H9 (cell line): ENCODE results near the gene CLEC16A. TPM values are rescaled to one million over a fixed set of nuclear protein-coding genes. Genes with fewer than 3 reads are reported as not detected.

ENCODE experiments used
- DNase-seq: peaks from one replicate; pipeline ENCODE4 v3.0.0-alpha.2; 2017
- H2AFZ ChIP-seq: one replicate; pipeline ENCODE4 v1.6.1; 2013; ENCODE audit warnings: mild to moderate bottlenecking, low read length, control low read depth, moderate library complexity
- H2AK5ac ChIP-seq: 2 replicates; pipeline ENCODE4 v1.6.1; 2013; ENCODE audit warnings: low read length, control low read depth, mixed read lengths; ENCODE audit not compliant: insufficient read length
- H2BK120ac ChIP-seq: one replicate; pipeline ENCODE4 v1.6.1; 2013; ENCODE audit warnings: low read depth, mild to moderate bottlenecking, low read length, control low read depth, inconsistent platforms; ENCODE audit not compliant: poor library complexity, severe bottlenecking
- H2BK12ac ChIP-seq: 2 replicates; pipeline ENCODE4 v1.6.1; 2013; ENCODE audit warnings: low read length, control low read depth, mixed read lengths, low read depth; ENCODE audit not compliant: insufficient read length
- H2BK15ac ChIP-seq: 2 replicates; pipeline ENCODE4 v1.6.1; 2013; ENCODE audit warnings: low read depth, low read length, control low read depth
- H2BK20ac ChIP-seq: one replicate; pipeline ENCODE4 v1.6.1; 2013; ENCODE audit warnings: low read depth, mild to moderate bottlenecking, low read length, control low read depth, inconsistent platforms; ENCODE audit not compliant: poor library complexity, severe bottlenecking
- H2BK5ac ChIP-seq: 2 replicates; pipeline ENCODE4 v1.6.1; 2013; ENCODE audit warnings: low read length, control low read depth, mixed read lengths; ENCODE audit not compliant: insufficient read length
- H3K14ac ChIP-seq: 2 replicates; pipeline ENCODE4 v1.6.1; 2013; ENCODE audit warnings: low read length, control low read depth; ENCODE audit not compliant: insufficient read depth
- H3K18ac ChIP-seq: 2 replicates; pipeline ENCODE4 v1.6.1; 2013; ENCODE audit warnings: low read depth, mild to moderate bottlenecking, mixed read lengths, low read length, control low read depth; ENCODE audit not compliant: insufficient read length
- H3K23ac ChIP-seq: 2 replicates; pipeline ENCODE4 v1.6.1; 2013; ENCODE audit warnings: low read length, control low read depth, mixed read lengths, low read depth; ENCODE audit not compliant: insufficient read length
- H3K23me2 ChIP-seq: 2 replicates; pipeline ENCODE4 v1.6.1; 2013; ENCODE audit warnings: low read depth, mild to moderate bottlenecking, mixed read lengths, low read length, control low read depth; ENCODE audit not compliant: insufficient read length, poor library complexity, severe bottlenecking
- H3K27ac ChIP-seq: 2 replicates; pipeline ENCODE4 v1.5.1; 2013; ENCODE audit warnings: low read length, control low read depth, mixed read lengths, low read depth; ENCODE audit not compliant: insufficient read length
- H3K27me3 ChIP-seq: 2 replicates; pipeline ENCODE4 v1.6.1; 2013; ENCODE audit warnings: low read length, control low read depth, inconsistent platforms; ENCODE audit not compliant: insufficient read depth
- H3K4ac ChIP-seq: 2 replicates; pipeline ENCODE4 v1.6.1; 2013; ENCODE audit warnings: low read depth, mild to moderate bottlenecking, control low read depth, inconsistent platforms, low read length, moderate library complexity
- H3K4me1 ChIP-seq: 2 replicates; pipeline ENCODE4 v1.6.1; 2013; ENCODE audit warnings: low read length, control low read depth, inconsistent platforms; ENCODE audit not compliant: insufficient read depth
- H3K4me2 ChIP-seq: 2 replicates; pipeline ENCODE4 v1.6.1; 2013; ENCODE audit warnings: low read length, control low read depth, mixed read lengths; ENCODE audit not compliant: insufficient read length, insufficient read depth
- H3K56ac ChIP-seq: 2 replicates; pipeline ENCODE4 v1.6.1; 2013; ENCODE audit warnings: low read depth, mild to moderate bottlenecking, mixed read lengths, low read length, control low read depth; ENCODE audit not compliant: insufficient read length
- H3K79me1 ChIP-seq: 2 replicates; pipeline ENCODE4 v1.6.1; 2013; ENCODE audit warnings: low read depth, mild to moderate bottlenecking, moderate library complexity, low read length, control low read depth, inconsistent platforms; ENCODE audit not compliant: insufficient read depth, poor library complexity, severe bottlenecking
- H3K79me2 ChIP-seq: 2 replicates; pipeline ENCODE4 v1.6.1; 2013; ENCODE audit warnings: low read length, control low read depth, inconsistent platforms; ENCODE audit not compliant: insufficient read depth
- H3K9ac ChIP-seq: 2 replicates; pipeline ENCODE4 v1.6.1; 2013; ENCODE audit warnings: low read length, control low read depth, mixed read lengths; ENCODE audit not compliant: insufficient read length; ENCODE audit errors: extremely low read depth
- H3K9me3 ChIP-seq: one replicate; pipeline ENCODE4 v1.6.1; 2013; ENCODE audit warnings: low read depth, low read length, inconsistent platforms; ENCODE audit not compliant: control insufficient read depth
- H3T11ph ChIP-seq: one replicate; pipeline ENCODE4 v1.6.1; 2013; ENCODE audit warnings: mild to moderate bottlenecking, low read length, control low read depth, inconsistent platforms
- H4K20me1 ChIP-seq: one replicate; pipeline ENCODE4 v1.6.1; 2013; ENCODE audit not compliant: control insufficient read depth, insufficient read length, insufficient read depth
- H4K5ac ChIP-seq: 2 replicates; pipeline ENCODE4 v1.6.1; 2013; ENCODE audit warnings: low read depth, mild to moderate bottlenecking, mixed read lengths, low read length, control low read depth; ENCODE audit not compliant: insufficient read length
- H4K8ac ChIP-seq: replicated peaks from 2 replicates; pipeline ENCODE4 v1.6.1; 2013; ENCODE audit warnings: low read length, control low read depth, mixed read lengths, low read depth; ENCODE audit not compliant: insufficient read length
- H4K91ac ChIP-seq: 2 replicates; pipeline ENCODE4 v1.6.1; 2013; ENCODE audit warnings: low read depth, mild to moderate bottlenecking, moderate library complexity, mixed read lengths, low read length, control low read depth; ENCODE audit not compliant: insufficient read length
- H3K27ac Mint-ChIP-seq, 3 experiments: 2 replicates in 2 of 3; 3 replicates in 1 of 3; pipeline ENCODE4 v1.8.0; 2020 to 2021; ENCODE audit warnings: mixed read lengths in 3 of 3, mild to moderate bottlenecking in 1 of 3, moderate library complexity in 1 of 3
- H3K27me3 Mint-ChIP-seq: 2 replicates; pipeline ENCODE4 v1.8.0; 2021; ENCODE audit warnings: low read depth, mild to moderate bottlenecking, moderate library complexity, mixed read lengths
- H3K36me3 Mint-ChIP-seq, 3 experiments: 2 replicates in 2 of 3; 3 replicates in 1 of 3; pipeline ENCODE4 v1.8.0; 2020 to 2021; ENCODE audit warnings: low read depth in 3 of 3, mixed read lengths in 3 of 3; ENCODE audit not compliant: insufficient read depth in 1 of 3
- H3K4me1 Mint-ChIP-seq, 2 experiments: 2 replicates each; pipeline ENCODE4 v1.8.0; 2020; ENCODE audit warnings: mixed read lengths in 2 of 2
- H3K4me3 Mint-ChIP-seq, 2 experiments: 2 replicates in 1 of 2; 3 replicates in 1 of 2; pipeline ENCODE4 v1.8.0; 2020 to 2021; ENCODE audit warnings: mild to moderate bottlenecking in 2 of 2, mixed read lengths in 2 of 2, moderate library complexity in 1 of 2
- H3K9me3 Mint-ChIP-seq, 2 experiments: 2 replicates in 1 of 2; 3 replicates in 1 of 2; pipeline ENCODE4 v1.8.0; 2020; ENCODE audit warnings: mild to moderate bottlenecking in 2 of 2, mixed read lengths in 2 of 2, moderate library complexity in 1 of 2
- WGBS: extraction: QIAGEN DNeasy Blood & Tissue Kit; methylation state at CpG from one replicate; pipeline ENCODE4 v1.1.7; 2013; ENCODE audit warnings: missing lambda C conversion rate, low lambda C conversion rate, mixed read lengths; ENCODE audit not compliant: insufficient read length; ENCODE audit errors: extremely low coverage; 5-methylcytosine and 5-hydroxymethylcytosine counted together
- total RNA-seq: library from RNA; stranded (reverse); gene quantifications from 2 replicates; pipeline ENCODE4 v1.2.1, GENCODE V29; 2021
- TF ChIP-seq, protein P1 (sequence below): fragments of 200-600 bp; sonication (generic); conservative IDR thresholded peaks from 3 replicates; pipeline ENCODE4 v1.8.0; 2021; ENCODE audit warnings: antibody characterized with exemption, mild to moderate bottlenecking

Gene CLEC16A
- total RNA-seq, 1 experiment from 2014 or later, result 15.2 TPM

DNA sequence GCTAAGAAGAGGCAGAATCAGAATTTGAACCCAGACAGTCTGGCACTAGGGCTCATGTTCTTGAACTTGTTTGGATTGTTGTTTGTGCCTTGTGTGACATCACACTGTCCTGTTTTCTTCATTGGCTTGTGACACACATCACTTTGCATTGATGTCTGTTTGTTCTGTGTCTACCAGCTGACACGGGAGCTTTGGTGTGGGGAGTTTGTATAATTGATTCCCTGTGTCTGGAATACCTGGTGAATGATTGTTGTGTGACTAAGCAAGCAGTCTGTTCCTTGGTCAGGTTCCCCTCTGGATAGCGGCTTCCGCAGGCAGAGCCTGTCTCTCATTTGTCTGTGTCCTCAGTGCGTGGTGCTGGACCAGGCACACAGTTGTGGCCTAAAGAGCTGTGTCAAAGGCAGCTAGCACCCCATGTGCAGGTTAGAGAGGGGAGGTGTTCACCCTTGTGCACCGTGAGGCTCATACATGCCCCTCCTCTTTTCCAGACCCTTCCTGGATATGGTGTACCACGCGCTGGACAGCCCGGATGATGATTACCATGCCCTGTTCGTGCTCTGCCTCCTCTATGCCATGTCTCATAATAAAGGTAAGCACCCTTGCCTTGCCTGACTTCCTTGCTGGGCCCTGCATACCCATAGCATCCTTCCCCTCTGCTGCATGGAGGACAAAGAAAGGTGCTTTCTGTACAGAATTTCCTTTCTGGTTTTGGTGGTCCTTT, 80.1 kb downstream of the CLEC16A start:
- Histone ChIP-seq H3K14ac (no peak overlapping the region), H2BK5ac (no peak overlapping the region), H3K4me2 (no peak overlapping the region), H2AFZ (no peak overlapping the region), H3K27ac (no peak overlapping the region), H2BK20ac (no peak overlapping the region), H4K5ac (no peak overlapping the region), H3K4ac (no peak overlapping the region), H3K9me3 (no peaks in the 10 kb centered on the region), H2BK12ac (no peak overlapping the region), H3K18ac (no peak overlapping the region), H4K20me1 (no peaks in the 10 kb centered on the region), H3K56ac (no peak overlapping the region), H3K79me1 (no peaks in the 10 kb centered on the region), H2BK15ac (no peak overlapping the region), H3T11ph (no peak overlapping the region), H3K27me3 (no peaks in the 10 kb centered on the region), H2AK5ac (no peak overlapping the region), H4K91ac (no peak overlapping the region), H2BK120ac (no peak overlapping the region), H3K23ac (no peak overlapping the region), H3K23me2 (no peaks in the 10 kb centered on the region), H3K79me2 (no peaks in the 10 kb centered on the region), H3K4me1 (no peaks in the 10 kb centered on the region), H4K8ac (no peak overlapping the region), H3K9ac (no peak overlapping the region)
- WGBS, result no CpG with 5 or more reads among the region's 9 CpGs
- TF ChIP-seq, protein P1, sequence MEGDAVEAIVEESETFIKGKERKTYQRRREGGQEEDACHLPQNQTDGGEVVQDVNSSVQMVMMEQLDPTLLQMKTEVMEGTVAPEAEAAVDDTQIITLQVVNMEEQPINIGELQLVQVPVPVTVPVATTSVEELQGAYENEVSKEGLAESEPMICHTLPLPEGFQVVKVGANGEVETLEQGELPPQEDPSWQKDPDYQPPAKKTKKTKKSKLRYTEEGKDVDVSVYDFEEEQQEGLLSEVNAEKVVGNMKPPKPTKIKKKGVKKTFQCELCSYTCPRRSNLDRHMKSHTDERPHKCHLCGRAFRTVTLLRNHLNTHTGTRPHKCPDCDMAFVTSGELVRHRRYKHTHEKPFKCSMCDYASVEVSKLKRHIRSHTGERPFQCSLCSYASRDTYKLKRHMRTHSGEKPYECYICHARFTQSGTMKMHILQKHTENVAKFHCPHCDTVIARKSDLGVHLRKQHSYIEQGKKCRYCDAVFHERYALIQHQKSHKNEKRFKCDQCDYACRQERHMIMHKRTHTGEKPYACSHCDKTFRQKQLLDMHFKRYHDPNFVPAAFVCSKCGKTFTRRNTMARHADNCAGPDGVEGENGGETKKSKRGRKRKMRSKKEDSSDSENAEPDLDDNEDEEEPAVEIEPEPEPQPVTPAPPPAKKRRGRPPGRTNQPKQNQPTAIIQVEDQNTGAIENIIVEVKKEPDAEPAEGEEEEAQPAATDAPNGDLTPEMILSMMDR, result no peak
- H3K36me3 Mint-ChIP-seq, result peaks cover 17 to 46% (median 41%) of the 10 kb centered on the region in 3 experiments
- no peak overlapping the region for H3K27ac Mint-ChIP-seq
- DNase-seq, result no peak
- H3K9me3 Mint-ChIP-seq, result peaks cover 7 to 8% of the 10 kb centered on the region in 2 experiments; a peak in 3 of 5 replicates
- H3K27me3 Mint-ChIP-seq, result no peaks in the 10 kb centered on the region; the same call in 1 of the 2 replicates
- peaks cover 4% of the 10 kb centered on the region in 2 experiments; a peak in 2 of 4 replicates for H3K4me1 Mint-ChIP-seq
- H3K4me3 Mint-ChIP-seq, result no peak overlapping the region
